Spleen (tissue), 7 donors: ENCODE measurements around the gene MRPL51.

Experiments used
- CTCF ChIP-seq, 11 experiments: fragments of 200-600 bp in 7 of 11; fragments of 450-650 bp in 4 of 11; sonication (generic) in 4 of 11; IDR thresholded peaks in 8 of 11; conservative IDR thresholded peaks in 3 of 11; 1 replicate in 7 of 11; 2 replicates in 4 of 11; pipeline versions ENCODE4 v1.4.0 to v1.8.0; 2016 to 2021; ENCODE audit warnings: antibody characterized with exemption in 11 of 11, inconsistent platforms in 4 of 11, mild to moderate bottlenecking in 1 of 11
- POLR2A ChIP-seq, 3 donors: fragments of 450-650 bp; IDR thresholded peaks; one replicate each; pipeline ENCODE4 v1.5.1; 2017; ENCODE audit warnings: antibody characterized with exemption in 3 of 3, mild to moderate bottlenecking in 1 of 3
- POLR2AphosphoS5 ChIP-seq, 3 donors: sonication (generic); formaldehyde crosslinking; IDR thresholded peaks; one replicate each; pipeline ENCODE4 v1.5.1; 2017; ENCODE audit warnings: antibody characterized with exemption in 3 of 3
- donor health status: DM: no; HTN: no; CAD: no; lungs with moderate emphysema.
- donor health status: DM: no; HTN: no; CAD: no.
- donor health status: DM: no; HTN: no; CAD: no.

- TF ChIP-seq CTCF (IDR thresholded peaks at IDR 0.05 in 8 of 11, conservative IDR thresholded peaks at IDR 0.05 in 3 of 11): no peak
- TF ChIP-seq POLR2A (IDR thresholded peaks at IDR 0.05): no peak
- TF ChIP-seq POLR2AphosphoS5 (IDR thresholded peaks at IDR 0.05): no peak
Measured at GRCh38 chr12:6450091-6450868, 42.8 kb downstream of the MRPL51 start.
